Epithelial cell of esophagus (primary cell): ENCODE data around the gene CFAP92.

Experiments
- DNase-seq: peaks from one replicate; pipeline ENCODE4 v3.0.0; 2010; ENCODE audit warnings: low read depth
- H3K4me3 ChIP-seq: 2 replicates; pipeline ENCODE4 v1.5.1; 2011; ENCODE audit warnings: mild to moderate bottlenecking, low read length, control low read depth
- CTCF ChIP-seq: IDR thresholded peaks from 2 replicates; pipeline ENCODE4 v1.5.1; 2011; ENCODE audit warnings: low read depth, mild to moderate bottlenecking, low read length, control low read depth, inconsistent platforms; ENCODE audit not compliant: insufficient read depth; ENCODE audit errors: missing control alignments

The CFAP92 gene

GRCh38 chr3:129014793-129015345, 21.0 kb upstream of the CFAP92 start:
- TF ChIP-seq CTCF: no peak

GRCh38 chr3:129014148-129014547, 20.3 kb upstream of the CFAP92 start:
- no peak for TF ChIP-seq CTCF
- H3K4me3 ChIP-seq: no peak overlapping the region
- DNase-seq: no peak

More at GRCh38 chr3:129014793-129015345, 21.0 kb upstream of the CFAP92 start:
- H3K4me3 ChIP-seq: no peak overlapping the region
- DNase-seq: no peak

DNA sequence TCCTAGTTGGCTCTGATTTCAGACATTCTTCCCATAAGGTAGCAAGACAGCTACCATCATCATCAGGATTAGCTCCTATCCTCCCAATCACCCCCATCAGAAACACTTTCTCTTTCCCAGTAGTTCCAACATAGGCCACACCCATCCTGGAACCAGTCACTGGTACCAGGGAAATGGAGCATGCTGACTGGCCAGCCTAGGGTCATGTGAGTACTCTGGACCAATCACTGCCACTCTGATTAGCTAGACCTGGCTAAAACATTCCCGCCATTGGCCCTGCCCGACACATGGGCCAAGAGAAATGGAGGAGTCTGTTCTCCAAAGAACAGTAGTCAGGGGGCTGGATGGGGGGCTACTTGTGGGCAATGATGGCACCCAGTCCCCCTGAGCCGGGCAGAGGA, 19.6 kb upstream of the CFAP92 start:
- DNase-seq: no peak
- no peak for TF ChIP-seq CTCF
- no peak overlapping the region for H3K4me3 ChIP-seq

DNA sequence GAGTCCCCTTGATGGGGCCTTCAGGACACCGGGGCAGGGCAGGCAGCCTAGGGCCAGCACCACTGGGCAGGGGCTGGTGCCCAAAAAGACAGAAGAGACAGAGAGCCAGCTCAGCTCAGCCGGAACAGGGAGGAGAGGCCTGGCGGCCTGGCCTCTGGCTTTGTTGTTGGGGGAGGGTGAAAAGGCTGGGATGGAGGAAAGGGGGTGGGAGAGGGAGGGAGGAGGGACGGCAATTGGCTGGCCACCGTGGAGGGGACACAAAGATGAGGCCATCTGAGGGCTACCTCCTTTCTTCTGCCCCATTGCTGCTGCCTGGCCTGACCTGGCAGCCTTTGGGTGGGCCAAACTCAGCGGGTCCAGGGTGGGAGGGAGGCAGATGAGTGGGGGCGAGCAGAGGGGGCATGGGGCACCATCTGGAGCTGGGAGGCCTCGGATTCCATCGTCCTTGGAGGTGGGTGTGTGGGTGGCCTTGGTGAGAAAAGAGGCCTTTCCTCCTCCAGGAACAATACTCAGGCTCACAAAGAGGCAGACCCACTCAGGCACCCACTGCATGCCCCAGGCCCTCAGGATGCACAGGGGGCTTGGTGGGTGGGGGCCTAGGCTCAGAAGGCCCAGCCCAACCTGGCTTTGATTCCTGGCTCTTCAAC, 16.6 kb upstream of the CFAP92 start:
- DNase-seq: no peak
- no peak overlapping the region for H3K4me3 ChIP-seq
- no peak for TF ChIP-seq CTCF

DNA sequence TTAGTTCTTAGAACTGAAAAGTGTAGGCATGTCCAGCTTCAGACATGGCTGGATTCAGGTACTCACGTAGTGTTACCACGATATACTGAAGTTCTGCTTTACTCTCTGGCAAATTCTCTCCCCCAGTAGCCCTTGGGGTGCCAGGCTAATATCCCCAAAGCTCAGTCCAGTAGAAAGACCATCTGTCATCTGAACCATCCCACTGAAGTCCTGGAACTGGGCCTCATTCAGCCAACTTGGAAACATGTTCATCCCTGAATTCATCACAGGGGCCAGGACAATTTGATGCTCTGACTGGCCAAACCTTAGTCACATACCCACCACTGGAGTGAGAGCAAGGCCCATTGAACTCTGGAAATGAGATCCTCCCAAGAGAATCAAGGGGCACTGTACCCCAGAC, 15.4 kb upstream of the CFAP92 start:
- no peak overlapping the region for H3K4me3 ChIP-seq
- no peak for TF ChIP-seq CTCF
- DNase-seq: no peak

DNA sequence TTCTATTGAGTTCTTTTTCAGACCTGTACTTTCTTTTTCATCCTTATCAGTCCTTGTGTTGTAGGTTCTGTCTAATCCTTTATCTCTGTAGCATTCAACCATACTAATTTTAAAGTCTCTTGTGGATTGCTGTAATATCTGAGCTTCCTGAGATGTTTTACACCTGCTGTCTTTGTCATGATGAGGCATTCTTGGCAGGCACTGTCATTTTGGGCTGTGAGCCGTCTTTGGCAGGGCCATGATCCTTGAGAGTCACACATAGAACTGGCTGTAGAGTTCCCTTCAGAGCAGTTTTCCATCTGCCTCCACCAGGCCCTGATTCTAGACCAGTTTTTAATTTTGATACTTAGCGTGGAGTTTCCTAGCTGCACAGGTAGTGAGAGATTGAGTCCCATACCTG, 13.9 kb upstream of the CFAP92 start:
- no peak overlapping the region for H3K4me3 ChIP-seq
- no peak for DNase-seq
- no peak for TF ChIP-seq CTCF

DNA sequence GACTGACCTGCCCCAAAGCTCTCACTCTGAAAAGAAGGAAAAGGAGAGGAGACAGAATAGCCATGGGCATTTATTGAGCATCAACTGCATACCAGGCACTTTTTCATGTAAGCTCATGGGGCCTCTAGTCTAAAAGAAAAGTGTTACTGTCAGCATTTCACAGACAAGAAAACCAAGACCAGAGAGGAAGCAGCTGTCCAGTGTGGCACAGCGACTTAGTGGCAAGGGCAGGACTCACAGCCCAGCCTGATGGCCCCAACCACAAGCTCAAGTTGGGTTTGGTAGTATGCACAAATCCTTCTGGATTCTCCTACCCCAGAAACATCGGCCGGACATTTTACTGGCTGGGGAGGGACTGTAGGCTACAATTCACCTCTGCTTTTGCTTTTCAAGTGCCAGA, 13.0 kb upstream of the CFAP92 start:
- H3K4me3 ChIP-seq: no peak overlapping the region
- no peak for TF ChIP-seq CTCF
- DNase-seq: no peak
